GM19324 (cell line): Measurements from ENCODE around the gene SHROOM3.

Experiments
- ATAC-seq: cut with Tn5 transposase; IDR thresholded peaks from one replicate; pipeline ENCODE4 v1.9.1; 2021; ENCODE audit warnings: mild to moderate bottlenecking, moderate library complexity; ENCODE audit not compliant: unreplicated experiment, low FRiP score

The SHROOM3 gene

DNA sequence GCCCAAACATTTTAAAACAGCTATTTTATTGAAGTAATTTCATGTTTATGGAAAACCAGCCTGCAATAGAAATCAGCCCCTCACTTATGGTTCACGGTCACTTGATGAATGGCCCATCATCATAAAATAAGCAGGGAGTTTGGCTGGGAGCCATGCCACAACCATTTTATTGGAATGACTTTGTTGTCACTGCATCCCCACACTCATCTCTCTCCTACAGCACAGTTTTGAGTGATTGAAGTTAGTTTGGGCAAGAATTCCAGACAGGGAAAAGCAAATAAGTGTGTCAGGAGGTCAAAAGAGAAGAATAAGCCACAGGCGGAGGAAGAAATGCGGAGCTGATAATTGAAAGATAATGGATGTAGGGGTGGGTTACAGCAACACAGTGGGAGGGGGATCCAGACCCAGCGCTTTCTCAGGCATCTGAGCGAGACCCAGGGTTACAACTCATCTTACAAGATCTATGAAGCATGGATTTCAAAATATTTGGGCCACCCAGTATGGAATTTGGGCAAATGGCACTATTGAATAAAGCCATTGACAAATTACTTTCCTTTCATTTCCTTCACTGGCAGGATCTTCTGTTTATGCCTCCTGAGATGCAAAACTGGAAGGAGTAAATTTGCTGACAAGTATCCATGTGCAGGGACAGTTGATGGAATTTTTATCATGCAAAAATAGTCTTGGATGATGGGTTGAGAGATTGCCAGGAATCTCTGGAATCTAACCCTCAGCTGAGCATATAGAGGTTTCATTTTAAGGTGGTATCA, 100.8 kb downstream of the SHROOM3 start:
- no peak for ATAC-seq

DNA sequence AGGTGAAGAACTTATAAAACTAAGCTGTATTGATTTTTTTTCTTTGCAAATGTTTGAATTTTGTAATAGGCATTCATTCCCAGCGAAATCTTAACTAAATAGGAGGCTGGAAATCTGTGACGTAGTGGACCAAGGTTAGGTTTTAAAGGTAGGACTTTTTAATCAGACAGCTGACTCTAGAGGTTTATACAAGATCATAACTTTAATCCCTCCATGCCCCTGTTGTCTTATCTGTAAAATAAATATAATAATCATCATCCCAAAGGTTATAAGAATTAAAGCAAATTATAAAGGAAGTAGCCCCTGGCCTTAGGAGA, 101.3 kb downstream of the SHROOM3 start:
- ATAC-seq, result no peak

- no peak for ATAC-seq
Observed at GRCh38 chr4:76538296-76538695, 103.3 kb downstream of the SHROOM3 start.

- ATAC-seq, result no peak
Observed at GRCh38 chr4:76539979-76540378, 105.0 kb downstream of the SHROOM3 start.

GRCh38 chr4:76540486-76540885, 105.5 kb downstream of the SHROOM3 start:
- ATAC-seq, result no peak

DNA sequence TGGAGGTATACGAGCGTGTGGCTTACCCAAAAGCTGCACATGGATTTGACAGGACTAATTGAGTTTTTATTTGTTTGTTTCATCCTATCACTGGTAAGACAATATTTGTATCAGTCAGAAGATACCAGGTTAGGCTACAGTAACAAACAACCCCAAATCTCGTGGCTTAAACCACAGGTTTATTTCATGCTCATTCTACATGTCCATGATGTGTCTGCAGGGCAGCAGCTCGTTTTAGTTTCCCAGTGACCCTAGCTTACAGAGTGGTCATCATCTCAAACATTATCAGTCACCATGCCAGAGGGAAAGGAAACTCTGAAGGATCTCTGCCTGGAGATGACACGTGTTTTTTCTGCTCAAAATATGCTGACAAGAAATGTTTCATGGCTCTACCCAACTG, 108.3 kb downstream of the SHROOM3 start:
- no peak for ATAC-seq

DNA sequence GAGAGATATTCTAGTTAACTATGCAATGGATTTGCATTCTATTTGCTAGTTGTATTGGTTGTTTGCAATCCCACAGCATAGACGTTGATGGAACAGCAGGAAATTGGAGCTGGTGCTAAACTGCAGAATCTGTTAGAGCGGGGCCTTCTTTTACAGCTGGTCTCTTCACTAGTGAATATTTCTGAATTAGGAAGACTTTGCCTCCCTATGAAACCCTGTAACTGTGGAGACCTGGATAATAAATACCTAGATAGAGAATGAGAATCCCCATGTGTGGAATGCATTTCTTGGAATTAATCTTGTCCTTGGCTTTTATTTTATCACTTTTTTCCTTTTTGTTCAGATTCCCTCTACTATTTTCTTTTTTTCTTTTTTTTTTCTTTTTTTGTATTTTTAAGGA, 109.7 kb downstream of the SHROOM3 start:
- no peak for ATAC-seq

- ATAC-seq, result no peak
Observed at GRCh38 chr4:76545226-76545884, 110.3 kb downstream of the SHROOM3 start.

DNA sequence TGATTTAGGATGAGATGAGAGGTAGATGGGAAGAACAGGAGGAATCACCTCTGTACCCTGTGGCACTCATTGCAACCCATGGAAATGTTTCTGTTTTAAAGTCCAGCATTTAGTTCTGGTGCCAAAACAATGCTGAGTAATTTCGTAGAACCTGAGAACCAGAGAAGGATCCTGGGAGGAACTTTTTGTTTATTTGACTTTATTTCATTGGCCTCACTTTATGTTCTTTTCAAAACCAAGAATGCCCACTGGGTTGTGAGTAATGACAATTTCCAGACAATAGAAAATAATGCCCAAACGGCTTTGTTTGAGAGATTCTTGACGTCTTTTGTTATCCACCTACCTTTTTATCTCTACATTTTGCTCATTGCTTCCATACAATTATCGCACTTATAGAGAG, 111.3 kb downstream of the SHROOM3 start:
- ATAC-seq, result no peak

DNA sequence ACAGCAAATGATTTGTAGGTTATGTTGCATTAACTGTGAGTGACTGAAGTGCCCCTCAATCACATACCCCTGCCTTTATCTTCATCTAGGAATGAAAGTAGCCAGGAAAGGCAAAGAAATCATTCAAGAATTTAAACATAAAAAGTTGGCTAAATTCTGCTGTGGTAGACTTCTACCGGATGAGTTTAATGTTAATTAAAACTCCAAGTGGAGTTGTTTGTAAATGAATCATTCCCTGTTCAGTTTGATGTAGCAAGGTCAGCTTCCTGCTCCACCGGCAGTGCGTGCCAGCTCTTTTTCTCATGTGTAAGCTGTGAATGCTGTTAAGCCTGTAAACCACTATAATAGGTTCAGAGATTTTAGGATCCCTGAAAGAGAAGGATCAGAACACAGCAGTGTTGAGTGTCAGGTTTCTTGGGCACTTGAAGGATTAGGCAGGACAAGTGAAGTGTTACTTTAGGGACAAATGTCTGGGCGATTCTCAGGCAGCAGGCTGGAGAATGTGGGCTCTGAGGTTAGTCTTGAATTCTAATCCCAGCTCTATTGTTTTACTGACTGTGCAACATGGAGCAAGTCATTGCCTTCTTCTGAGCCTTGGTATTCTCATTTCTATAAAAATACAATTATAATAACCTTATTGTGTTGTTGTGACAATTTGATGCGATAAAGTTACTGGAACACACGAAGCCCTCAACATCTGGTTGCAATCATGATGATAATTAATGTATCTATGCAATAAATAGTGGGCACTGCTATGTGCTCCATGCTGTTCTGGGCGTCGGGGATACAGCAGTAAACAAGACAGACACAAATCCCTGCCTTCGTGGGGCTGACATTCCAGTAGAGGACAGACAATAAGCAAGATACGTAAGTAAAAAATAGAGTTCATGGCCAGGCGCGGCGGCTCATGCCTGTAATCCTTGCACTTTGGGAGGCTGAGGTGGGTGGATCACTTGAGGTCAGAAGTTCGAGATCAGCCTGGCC, 112.0 kb downstream of the SHROOM3 start:
- ATAC-seq, result no peak

DNA sequence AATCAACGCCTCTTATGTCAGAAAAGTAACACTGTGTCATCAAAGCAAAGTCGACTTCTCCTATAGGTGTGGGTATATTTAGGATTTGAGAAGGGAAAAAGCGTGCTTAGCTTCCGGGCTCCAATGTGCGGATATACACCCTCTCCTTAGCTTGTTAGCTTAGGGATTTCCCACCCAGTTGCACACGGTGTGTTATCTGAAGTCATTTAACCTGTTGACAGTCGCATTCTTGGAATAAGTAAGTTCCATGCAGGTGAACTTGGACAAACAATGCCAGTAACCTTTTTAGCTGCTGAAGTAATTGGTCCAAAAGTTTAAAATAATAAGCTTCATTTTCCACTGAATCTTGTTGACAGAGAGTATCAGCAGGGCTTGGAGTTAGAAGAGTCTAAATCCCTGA, 113.7 kb downstream of the SHROOM3 start:
- ATAC-seq, result no peak

GRCh38 chr4:76549765-76550164, 114.7 kb downstream of the SHROOM3 start:
- ATAC-seq, result no peak

- ATAC-seq, result no peak
Observed at GRCh38 chr4:76550966-76551780, 116.1 kb downstream of the SHROOM3 start.

- ATAC-seq, result no peak
Observed at GRCh38 chr4:76554630-76555029, 119.6 kb downstream of the SHROOM3 start.

GRCh38 chr4:76556452-76556851, 121.4 kb downstream of the SHROOM3 start:
- ATAC-seq, result no peak

GRCh38 chr4:76558396-76559235, 123.6 kb downstream of the SHROOM3 start:
- no peak for ATAC-seq

DNA sequence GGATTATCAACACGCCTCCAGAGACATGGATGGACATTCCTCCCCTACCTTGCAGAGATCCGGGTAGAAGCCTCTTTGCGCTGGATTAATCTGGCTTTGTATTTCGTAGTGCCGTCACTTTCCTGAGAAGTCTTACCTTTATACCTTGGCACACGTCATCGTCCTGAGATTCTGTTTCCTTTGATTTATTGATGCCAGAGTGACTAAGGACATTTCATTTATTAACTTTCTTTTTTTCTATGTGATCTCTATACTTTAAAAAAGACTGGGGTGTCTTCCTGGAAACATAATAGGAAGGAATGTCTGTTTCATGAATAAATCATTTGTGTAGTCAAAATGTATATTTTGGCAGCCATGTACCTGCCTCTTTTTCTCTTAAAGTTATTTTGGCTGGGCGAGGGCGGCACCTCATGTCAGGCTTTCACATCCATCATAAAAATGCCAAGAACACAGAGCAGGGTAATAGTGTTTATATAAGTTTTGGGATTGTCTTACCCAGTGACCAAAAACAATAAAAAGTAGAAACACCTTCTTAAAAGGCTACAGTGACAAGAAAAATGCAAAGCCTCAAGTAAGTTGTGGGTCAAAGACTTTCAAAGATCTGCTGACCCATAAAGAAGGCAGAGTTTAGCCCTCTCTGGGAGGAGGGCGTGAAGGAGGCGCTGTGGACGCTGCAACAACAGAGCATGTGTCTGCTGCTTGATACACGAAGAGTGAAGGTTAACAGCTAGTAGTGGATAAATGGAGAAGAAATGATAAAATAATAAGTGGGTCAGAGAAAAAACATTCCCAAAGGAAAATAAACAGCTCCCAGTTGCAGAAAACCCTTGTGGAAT, 124.4 kb downstream of the SHROOM3 start:
- no peak for ATAC-seq

- ATAC-seq, result no peak
Observed at GRCh38 chr4:76562161-76562560, 127.1 kb downstream of the SHROOM3 start.
